ENCODE data around the gene GATAD2B.
"Not testable (repeated sequence)": the region's sequence is repeated elsewhere in the genome, so short reads cannot be mapped to it uniquely, and the experiment has no call there.

Gene GATAD2B

GRCh38 chr1:153888533-153888932 lies 34.2 kb downstream of the GATAD2B start:
- no peak for DNase-seq (ENCODE audit: low read depth in 2 of 2)

- no peak for DNase-seq (ENCODE audit: low read depth in 2 of 2)
Observed at GRCh38 chr1:153886127-153886526, 36.6 kb downstream of the GATAD2B start.

- no peak for DNase-seq (ENCODE audit: low read depth in 2 of 2)
Observed at GRCh38 chr1:153883223-153883622, 39.5 kb downstream of the GATAD2B start.

- no peak for DNase-seq (ENCODE audit: low read depth in 2 of 2)
Observed at GRCh38 chr1:153882296-153882912, 40.4 kb downstream of the GATAD2B start.

GRCh38 chr1:153881751-153882150 lies 41.0 kb downstream of the GATAD2B start:
- no peak for DNase-seq (ENCODE audit: low read depth in 2 of 2)

- peak in 1 of 2 donors; percentile 7 for DNase-seq (ENCODE audit: low read depth in 2 of 2)
Observed at GRCh38 chr1:153880962-153881361, 41.8 kb downstream of the GATAD2B start.

- no peak for DNase-seq (ENCODE audit: low read depth in 2 of 2)
Observed at GRCh38 chr1:153880024-153880423, 42.7 kb downstream of the GATAD2B start.

GRCh38 chr1:153877112-153877511 lies 45.7 kb downstream of the GATAD2B start:
- no peak for DNase-seq (ENCODE audit: low read depth in 2 of 2)

- no peak for DNase-seq (ENCODE audit: low read depth in 2 of 2)
Observed at GRCh38 chr1:153872934-153873333, 49.8 kb downstream of the GATAD2B start.

GRCh38 chr1:153872331-153872730 lies 50.4 kb downstream of the GATAD2B start:
- no peak for DNase-seq (ENCODE audit: low read depth in 2 of 2)

GRCh38 chr1:153869486-153869885 lies 53.3 kb downstream of the GATAD2B start:
- no peak for DNase-seq (ENCODE audit: low read depth in 2 of 2)

GRCh38 chr1:153866045-153866850 lies 56.5 kb downstream of the GATAD2B start:
- DNase-seq (ENCODE audit: low read depth in 2 of 2) = no peak

GRCh38 chr1:153860285-153860684 lies 62.5 kb downstream of the GATAD2B start:
- no peak for DNase-seq (ENCODE audit: low read depth in 2 of 2)

- DNase-seq (ENCODE audit: low read depth in 2 of 2) = no peak
Observed at GRCh38 chr1:153857505-153857904, 65.3 kb downstream of the GATAD2B start.

GRCh38 chr1:153856763-153857162 lies 66.0 kb downstream of the GATAD2B start:
- no peak for DNase-seq (ENCODE audit: low read depth in 2 of 2)

GRCh38 chr1:153852170-153852569 lies 70.6 kb downstream of the GATAD2B start:
- no peak for DNase-seq (ENCODE audit: low read depth in 2 of 2)

GRCh38 chr1:153849487-153850185 lies 73.1 kb downstream of the GATAD2B start:
- no peak for DNase-seq (ENCODE audit: low read depth in 2 of 2)

- no peak for DNase-seq (ENCODE audit: low read depth in 2 of 2)
Observed at GRCh38 chr1:153848805-153849204, 74.0 kb downstream of the GATAD2B start.

- DNase-seq (ENCODE audit: low read depth in 2 of 2) = no peak
Observed at GRCh38 chr1:153845158-153845557, 77.6 kb downstream of the GATAD2B start.

GRCh38 chr1:153844349-153844748 lies 78.4 kb downstream of the GATAD2B start:
- DNase-seq (ENCODE audit: low read depth in 2 of 2) = not testable (repeated sequence)

GRCh38 chr1:153842006-153842471 lies 80.7 kb downstream of the GATAD2B start:
- no peak for DNase-seq (ENCODE audit: low read depth in 2 of 2)

- DNase-seq (ENCODE audit: low read depth in 2 of 2) = no peak
Observed at GRCh38 chr1:153841463-153841994, 81.2 kb downstream of the GATAD2B start.
